NCI-H69 (cell line): ENCODE results near the gene EPYC.

ENCODE experiments used
- DNase-seq: peaks from one replicate; lab custom pipeline; 2025; lab: John Stamatoyannopoulos, UW

EPYC gene

DNA sequence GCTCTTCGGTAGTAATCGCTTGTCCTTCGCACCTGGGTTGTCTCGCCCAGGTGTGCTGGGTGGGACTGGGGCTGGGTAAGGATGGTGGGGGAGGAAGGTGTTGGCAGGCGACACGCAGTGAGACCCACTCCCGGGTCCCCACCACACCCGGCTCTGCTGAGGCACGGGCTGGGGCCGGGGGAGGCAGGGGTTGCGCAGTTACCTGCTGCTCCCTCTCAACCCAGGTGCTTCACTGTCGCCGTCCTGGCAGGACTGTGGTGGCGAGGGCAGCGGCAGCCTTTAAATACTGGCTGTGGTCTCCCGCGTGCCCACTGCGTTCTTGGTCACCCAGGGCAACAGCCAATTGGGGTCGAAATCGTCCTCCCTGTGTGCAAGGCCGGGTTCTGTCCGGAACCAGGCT is 49.9 kb downstream of the EPYC start, which contains the start of gene CCER1:
Gene CCER1 (minus strand): TSS at position 256 of the 400 bp plus-strand sequence. CDS start 434 bp downstream, outside the sequence.
- no peak for DNase-seq

DNA sequence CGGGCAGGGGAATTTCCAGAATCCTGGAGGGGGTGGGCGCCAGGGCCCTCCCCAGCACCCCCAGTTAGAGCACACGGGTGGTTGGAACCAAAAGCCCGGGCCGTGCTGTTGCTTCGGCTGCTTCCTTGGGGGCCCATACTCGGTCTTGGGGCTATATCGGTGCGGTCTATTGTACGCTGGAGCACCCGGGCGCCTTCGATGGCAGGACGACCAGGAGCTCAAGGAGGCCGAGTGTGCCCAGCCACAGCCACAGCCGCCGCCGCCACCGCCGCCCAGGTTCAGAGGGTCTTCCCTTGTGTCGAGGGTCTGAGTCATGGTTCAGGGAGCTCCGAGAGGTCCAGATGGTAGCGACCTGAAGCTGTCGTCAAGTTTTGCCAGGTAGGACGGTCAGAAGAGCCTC is 50.3 kb downstream of the EPYC start:
- DNase-seq = no peak

DNA sequence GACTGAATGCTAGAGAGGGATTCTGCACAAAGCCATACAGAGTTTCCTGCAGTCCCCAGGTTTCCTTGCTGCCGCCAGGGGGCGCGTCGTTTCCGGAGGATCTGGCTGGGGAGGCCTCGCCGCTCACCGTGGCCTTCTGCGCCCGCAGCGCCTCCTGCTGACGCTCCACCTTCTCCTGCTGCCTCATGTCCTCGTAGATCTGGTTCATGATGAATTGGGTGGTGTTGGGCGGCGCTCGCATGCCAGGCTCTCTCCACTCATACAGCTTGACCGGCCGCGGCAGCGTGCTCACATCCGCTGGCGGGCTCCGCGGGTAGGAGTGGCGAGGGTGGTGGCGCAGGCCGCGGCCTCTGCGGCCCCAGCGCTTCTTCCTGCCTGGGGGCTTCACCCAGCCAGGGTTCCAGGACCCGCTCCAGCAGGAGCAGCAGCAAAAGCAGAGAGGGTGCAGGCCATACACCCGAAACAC is 50.8 kb downstream of the EPYC start:
- DNase-seq = peak; percentile 35

DNA sequence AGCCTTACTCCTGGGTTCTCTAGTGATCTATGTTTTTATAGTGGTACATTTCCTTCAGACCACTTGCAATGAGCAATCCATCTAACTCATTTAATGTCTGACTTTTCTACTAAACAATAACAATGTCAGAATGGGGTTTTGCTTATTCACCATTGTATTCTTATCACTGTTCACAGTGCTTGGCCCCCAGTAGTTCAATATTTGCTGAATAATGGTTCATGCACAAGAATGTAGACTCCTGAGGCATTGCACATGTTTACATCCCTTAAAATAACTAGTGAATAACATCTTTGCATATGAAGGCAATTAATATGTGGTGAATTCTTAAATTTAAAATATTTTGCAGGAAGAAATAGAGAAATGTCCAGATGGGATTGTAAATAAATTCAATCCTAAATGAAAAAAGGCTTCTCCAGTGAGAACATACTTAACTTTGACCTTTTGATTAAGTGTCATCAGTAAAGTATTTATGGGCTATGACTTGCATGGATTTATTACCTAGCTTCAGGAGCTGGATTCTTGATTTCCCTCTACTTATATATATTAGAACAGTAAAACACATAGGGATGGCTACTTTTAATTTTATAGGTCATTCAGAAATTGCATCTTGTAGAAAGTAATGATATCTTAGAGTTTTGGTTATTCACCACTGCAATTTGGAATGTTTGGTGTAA is 53.2 kb downstream of the EPYC start:
- DNase-seq = no peak

DNA sequence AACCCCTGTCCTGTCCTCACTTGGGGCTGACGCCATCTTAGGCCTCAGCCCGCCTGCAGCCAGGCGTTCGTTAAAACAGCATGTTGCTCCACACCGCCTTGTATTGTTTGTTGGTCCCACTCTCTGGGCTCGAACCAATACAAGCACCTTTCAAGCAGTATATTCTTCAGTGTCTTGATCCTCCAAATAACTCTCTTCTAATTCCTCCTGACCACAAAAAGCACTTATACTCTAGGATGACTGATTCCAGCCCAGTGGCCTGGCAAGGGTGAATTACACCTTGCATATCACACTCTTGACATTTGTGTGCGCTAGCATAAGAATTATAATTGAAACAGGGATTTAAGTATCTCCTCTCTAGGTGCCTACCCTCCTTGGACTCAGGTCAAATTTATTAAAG is 56.9 kb downstream of the EPYC start:
- DNase-seq = no peak

DNA sequence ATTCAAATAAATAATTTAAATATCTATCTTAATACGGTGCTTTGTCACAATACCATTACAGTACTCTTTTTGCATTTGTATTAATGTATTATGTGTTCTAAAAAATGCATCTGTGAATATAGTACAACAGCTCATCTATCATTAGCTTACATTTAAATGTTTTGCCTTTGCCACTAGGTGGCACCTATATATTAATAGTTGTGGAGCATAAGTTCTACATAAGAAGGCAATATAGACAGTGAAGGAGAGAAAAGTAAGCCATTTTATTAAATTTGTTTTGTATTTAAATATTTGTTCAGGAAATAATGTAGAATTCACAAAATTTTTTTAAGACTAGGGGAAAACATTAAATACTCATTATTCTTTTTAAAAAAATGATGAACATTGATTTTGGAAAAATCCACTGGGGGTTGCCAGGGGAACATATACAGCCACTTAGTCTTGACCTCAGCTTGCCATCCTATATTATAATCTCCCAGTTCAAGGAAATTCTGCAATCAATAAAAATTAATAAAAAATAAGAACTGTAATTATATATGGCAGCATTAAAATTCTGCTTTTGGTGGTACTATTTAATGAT is 59.6 kb downstream of the EPYC start:
- peak; percentile 72 for DNase-seq

DNA sequence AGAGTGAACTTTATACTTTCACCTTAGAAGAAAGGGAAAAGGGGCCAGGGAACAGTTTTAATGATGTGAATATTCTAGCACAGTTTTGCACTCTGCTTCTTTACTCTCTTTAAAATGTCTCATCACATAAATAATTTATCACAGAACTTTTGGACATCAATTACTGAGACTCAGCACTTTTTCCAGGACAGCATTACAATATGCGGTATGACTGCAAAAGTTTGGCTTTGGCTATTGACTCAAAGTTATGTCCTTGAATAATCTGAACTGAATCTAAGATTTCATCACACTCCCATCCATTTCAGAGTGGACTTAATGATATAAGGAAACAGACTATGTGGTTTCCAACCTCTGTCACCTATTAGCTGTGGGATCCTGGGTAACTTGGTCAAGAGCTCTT is 61.5 kb downstream of the EPYC start:
- no peak for DNase-seq

DNA sequence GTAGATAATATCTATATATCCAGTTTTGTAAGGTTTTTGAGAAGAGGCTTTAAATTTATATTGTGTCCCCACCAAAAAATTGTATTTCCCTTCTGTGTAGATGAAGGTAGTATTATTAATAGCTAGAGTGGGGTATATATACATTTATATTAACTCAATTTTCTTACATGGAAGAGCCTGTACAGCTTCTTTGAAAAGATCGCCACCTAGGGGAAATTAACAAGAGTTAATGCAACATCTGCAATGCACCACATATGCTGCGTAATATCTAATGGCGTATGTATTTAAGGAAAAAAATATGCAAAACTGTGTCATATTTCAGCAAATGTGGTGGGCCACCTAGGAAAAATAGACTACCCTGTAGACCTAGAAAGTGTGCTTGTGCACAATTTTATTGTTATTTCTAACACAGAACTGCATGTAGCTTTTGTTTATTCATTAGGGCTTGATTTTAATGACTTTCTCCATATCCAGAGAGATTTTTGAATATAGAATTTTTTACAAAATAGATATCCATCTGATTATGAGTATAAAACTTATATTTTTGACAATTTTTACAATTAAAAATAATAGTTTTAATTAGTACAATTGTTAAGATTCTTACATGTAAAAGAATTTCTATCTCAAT is 63.8 kb downstream of the EPYC start:
- DNase-seq = peak; percentile 81

DNA sequence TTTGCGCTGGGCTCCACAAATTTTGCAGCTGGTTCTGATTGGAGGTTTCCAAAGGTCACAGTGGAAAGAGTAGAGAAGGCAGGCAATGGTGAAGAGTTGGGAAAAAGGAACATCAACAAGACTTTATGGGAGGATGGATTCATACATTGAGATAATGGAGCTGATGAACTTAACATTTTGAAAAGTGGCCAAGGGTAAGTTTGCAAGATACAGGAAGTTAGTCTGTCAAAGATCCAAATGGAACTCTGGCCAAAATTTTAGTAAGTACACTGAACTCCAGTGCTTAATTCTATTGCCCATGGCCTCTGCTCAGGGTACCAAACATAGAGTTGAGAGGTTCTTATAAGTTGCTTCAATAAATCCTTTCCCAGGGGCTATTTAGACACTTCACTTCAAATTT is 65.4 kb downstream of the EPYC start:
- DNase-seq = no peak

DNA sequence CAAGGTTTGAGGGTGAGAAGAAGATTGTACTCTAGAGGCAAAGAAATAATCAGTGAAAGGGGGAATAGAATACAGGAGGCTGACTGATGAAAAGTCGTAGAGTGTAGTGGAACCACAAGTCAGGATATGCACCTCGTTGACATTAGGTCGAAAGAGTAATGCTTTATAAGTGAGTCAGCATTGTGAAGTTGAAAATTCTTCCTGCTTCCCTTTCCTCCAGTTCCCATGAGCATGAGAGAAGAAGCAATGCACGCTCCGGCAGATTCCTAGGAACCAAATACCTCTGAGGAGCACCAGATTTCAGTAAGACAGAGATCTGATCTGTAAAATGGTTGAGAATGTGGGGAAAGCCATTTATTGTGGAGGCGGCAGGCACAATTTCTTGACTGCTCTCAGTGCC is 66.3 kb downstream of the EPYC start:
- no peak for DNase-seq

DNA sequence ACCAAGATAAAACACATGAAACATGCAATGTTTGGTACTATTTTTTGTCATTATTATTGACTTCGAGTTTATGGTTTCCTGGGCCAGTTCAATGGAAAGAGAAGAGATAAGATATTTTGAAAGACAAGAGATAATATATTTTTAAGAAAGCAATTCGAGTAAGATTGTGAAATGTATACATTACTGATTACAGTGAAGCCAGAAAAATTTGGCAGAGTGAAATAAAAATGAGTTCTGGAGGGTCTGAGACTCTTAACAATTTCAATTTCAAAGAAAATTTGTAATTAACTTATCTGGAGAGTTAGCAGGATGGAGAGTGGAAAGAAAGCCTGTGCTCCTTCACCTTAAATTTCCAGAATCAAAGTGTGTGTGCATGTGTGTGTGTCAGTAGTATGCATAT is 67.1 kb downstream of the EPYC start:
- no peak for DNase-seq

DNA sequence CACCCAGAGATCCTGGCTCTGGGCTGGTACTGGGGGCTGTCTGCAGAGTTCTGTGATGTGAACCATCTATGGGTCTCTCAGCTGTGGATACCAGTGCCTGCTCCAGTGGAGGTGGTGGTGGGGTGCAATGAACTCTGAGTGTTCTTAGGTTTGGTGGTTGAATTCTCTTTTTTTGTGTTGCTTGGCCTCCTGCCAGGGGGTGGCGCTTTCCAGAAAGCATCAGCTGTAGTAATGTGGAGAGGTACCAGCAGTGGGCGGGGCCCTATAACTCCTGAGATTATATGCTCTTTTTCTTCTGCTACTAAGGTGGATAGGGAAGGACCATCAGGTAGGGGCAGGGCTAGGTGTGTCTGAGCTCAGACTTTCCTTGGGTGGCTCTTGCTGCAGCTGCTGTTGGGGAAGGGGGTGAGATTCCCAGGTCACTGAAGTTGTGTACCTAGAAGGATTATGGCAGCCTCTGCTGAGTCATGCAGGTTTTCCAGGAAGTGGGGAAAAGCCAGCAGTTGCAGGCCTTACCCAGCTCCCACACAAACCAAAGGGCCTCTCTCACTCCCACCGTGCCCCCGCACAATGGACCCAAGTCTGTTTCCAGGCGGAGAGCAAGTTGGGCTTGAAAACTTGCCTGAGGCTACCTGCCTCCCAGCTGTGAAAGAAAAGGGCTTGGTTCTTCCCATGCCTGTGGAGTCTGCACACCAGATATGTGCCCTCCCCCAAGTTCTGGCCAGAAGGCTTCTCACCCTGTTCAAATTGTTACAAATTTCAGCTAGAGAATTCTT is 68.4 kb downstream of the EPYC start:
- DNase-seq = peak; percentile 32

DNA sequence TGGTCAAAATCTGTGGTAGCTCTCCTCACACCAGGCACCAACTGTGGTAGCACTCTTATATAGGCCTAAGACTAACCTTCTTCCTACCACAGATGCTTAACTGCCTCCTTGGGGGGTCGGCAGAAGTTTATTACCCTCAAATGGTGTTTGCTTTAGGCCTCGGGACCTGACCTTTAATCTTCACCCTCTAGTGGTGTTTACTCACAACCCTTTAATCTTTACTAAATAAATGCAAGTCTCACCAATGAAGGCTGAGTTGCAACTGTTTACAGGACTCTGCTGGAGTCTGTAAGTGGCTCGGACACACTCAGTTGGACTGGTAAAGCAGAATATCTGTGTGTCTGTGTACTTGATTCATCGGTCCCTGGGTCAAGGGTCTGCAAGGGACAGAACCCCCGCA is 79.2 kb downstream of the EPYC start:
- peak; percentile 38 for DNase-seq

DNA sequence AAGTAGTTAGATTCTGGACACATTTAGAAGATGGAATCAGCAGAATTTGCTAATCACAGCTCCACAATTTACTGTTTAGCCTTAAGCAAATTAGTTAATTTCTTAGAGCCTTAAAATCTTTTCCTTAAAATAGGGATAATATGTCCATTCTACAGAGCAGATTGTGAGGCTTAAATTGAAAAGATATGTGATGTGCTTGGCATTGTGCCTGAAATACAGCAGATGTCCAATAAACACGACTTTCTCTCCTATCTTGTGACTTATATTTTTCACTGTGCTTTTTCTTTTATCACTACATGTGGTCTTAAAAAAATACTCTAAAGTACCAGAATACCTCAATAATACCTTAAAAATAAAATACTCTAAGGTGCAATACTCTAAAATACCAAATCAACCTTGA is 80.4 kb downstream of the EPYC start:
- no peak for DNase-seq

DNA sequence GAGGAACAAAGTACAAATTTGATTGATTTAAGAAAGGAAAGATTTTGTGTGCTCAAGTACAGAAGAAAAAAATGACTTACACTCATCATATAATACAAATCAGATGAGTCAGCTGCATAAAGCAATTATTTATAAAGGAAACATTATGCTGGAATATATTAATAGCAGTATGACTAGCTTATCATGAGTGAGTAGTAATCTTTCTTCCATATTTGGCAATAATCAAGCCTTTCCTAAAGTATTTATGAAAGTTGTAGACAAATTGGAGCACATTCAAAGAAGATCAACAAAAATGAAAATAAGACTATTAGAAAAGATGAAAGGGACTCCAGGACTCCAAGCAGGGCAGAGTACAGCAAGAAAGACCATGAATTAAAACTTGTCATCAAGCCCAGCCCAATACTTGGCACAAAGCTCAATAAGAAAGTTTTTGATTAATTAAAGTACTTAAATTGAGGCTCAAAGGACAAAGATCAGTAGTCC is 82.6 kb downstream of the EPYC start:
- DNase-seq = no peak

DNA sequence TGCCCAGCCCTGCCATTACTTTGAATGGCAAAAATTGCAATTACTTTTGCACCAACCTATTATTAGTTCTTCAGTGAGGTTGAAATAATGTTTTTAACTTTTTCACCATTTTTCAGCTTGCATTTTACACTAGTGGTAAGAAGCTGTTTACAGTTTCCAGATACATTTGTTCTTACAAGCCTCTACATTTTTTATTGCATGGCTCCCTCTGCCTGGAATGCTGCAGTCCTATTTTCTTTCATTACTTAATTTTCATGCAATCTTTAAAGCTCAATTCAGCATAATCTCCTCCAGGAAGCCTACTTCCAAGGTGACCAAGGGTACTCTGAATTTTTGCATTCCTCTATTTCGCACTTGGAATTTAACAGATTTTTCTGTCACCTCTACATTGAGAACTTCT is 83.2 kb downstream of the EPYC start:
- DNase-seq = no peak

DNA sequence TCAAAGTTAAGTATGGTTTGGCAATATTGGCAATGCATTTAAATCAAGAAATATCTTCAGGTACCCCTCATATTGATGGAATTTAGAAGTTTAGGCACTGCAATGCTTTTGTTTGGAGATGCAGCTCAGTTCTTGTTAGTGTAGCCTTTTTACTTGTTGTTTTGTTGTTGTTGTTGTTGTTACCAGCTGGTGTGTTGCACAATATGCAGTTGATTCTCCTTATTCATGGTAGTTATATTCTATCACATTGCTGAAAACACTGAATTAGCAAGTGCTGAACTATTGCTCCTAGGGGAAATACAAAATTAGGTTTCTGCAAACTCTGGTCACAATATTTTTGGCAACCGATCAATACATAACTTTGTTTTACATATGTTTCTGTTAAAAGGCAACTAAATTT is 84.5 kb downstream of the EPYC start:
- DNase-seq = no peak

DNA sequence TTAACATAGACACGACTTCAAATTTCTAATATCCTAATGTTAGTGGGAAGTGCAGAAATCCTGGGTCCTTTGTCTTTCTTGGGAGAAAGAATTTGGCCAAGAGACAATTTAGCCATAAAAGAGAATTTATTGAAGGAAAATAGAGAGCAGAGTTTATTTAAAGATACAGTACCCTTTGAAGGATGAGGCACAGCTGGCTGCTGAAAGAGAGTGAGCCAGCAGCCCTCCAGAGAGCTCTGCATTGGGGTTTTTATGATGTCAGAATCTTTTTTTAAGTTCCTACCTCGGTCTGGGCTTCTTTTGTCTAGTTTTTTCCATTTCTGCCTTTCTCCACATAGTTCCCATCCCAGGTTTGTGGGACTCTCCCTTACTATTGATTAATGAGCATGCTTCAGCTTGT is 87.3 kb downstream of the EPYC start:
- no peak for DNase-seq

DNA sequence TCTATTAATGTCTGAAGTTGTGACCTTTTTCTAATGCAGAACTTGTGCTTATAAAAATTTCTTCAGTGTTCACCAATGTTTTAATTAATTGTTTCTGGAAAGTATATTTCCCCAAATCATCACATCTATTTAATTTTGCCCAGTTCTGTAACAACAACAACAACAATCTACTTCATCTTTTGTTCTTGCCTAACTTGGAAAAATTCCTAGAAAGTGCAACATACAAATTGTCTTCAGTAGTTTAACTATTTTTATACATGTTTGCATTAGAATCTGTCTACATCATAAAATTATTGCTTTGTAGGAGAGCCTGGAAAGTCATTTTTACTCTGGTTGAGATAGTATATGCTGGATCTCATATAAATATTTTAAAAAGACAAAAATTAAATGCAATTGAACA is 88.3 kb downstream of the EPYC start:
- no peak for DNase-seq

DNA sequence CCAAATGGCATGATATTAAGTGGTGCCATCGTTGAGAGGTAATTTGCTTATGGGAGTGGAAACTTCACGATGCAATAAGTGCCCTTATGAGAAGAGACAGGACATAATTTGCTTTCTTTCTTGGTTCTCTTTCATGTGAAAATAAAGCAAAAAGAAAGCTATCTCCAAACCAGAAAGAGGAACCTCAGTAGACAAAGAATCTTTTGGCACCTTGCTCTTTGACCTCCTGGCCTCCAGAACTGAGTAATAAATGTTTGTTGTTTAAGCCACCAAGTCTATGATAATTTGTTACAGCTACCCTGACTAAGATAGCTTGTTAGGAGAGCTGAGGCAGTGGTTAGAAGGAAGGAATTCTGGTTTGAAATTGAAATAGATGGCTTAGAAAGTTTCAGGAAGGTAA is 89.4 kb downstream of the EPYC start:
- no peak for DNase-seq
